Posterior cingulate gyrus (tissue), 11 donors: Measurements from ENCODE around the gene SPEM2.

Experiments used
- DNase-seq, 10 donors: peaks; one replicate each; pipeline versions ENCODE4 v3.0.0 to v3.0.0-alpha.2; 2020 to 2021; ENCODE audit warnings: mixed read lengths in 3 of 10
- intact Hi-C: fragments of 100-400 bp; cut with DNase I; formaldehyde crosslinking; loops from one replicate; pipeline ENCODE4 v1.15.1; 2023

The SPEM2 gene

DNA sequence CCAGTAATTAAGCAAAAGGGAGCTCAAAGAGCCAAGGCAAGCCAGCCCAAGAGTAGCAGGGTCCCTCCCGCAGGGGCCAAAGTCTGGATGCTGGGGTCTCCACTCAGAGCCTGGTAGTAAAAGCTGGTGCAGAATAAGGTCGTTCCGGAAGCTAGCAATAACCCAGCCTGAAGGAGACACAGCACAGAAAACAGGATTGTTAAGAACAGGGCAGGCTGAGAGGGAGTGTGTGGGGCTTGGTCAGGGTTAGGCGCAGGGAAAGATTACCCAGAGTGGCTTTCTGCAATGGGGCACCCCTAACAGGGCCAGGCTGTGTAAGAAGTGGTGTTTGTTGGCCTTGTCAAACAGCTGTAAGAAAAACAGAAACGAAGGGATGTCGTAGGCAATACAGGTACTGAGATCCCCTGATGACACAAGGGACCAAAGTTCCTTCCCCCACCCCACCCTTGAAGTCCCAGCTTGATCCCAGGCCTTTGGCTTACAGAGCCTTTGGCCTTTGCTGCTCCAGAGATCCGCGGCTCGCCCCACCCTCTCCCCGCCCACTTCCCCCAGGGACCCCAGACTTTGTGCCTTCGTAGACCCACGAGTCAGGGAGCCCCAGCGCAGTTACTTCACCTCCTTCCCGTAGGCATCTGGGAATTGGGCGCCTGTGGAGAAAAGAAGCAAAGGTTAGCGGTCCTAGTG is 22.2 kb upstream of the SPEM2 start:
- peak in 1 of 10 donors; percentile 67 for DNase-seq
- intact Hi-C loops, result loop anchor here (5.0 kb wide), 1 partner anchor 284 kb away; the partner anchor contains the start of genes TP53 and WRAP53

DNA sequence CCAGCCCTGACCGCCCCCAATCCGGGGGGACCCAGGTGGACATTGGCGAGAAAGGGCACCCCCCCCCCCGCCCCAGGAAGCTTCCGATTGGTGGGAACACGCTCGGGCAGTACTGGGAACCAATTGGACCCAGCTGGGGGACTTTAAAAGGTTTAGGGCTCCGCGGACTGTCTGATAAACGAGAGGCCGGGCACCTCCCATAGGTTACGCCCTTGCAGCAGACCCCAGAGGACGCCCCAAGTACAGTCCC is 21.8 kb upstream of the SPEM2 start:
- DNase-seq, result no peak
- intact Hi-C loops, result loop anchor here (5.0 kb wide), 1 partner anchor 284 kb away; the partner anchor contains the start of genes TP53 and WRAP53

DNA sequence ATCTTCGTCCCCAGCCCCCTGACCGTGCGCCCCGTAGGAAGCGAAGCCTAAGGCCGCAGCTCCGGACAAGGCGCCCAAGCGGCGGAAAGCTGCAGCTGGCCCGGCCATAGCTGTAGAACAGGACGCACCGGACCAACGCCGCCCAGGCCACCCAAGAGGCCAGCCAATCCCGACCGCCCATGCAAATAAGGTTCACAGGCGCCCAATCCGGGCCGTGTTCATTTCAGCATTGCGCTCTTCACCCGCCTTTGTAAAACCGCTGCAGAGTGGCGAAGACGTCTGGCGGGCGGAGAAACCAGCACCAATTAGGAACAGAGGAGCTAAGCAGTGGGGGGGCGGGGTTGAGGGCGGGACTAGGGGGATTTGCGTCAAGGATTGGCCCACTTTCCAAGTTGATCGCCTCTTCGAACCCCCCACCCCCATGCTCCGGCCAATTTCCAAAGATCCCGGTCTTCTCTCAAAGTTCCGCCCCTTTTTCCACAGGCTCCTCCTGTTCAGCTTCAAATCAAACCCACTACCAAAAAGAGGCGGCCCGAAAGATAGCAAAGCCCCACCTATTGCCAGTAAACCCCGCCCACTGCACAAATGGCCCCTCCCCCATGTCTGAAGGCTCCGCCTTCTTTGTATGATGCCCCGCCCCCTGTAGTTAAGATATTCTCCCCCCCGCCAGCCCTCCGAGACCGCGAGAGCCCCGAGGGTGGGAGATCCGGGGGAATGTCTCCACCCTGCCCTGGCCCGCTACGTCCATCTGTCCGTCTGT is 21.3 kb upstream of the SPEM2 start, which contains the start of gene TMEM256:
Gene TMEM256, minus strand, starts transcription at position 121 of the 760 bp plus-strand sequence. Its CDS starts 13 bp downstream, at position 108.
- intact Hi-C loops, result loop anchor here (2.0 to 5.0 kb wide), 3 partner anchors 53 to 283 kb away; partner anchors contain the start of genes POLR2A, TP53 and WRAP53

DNA sequence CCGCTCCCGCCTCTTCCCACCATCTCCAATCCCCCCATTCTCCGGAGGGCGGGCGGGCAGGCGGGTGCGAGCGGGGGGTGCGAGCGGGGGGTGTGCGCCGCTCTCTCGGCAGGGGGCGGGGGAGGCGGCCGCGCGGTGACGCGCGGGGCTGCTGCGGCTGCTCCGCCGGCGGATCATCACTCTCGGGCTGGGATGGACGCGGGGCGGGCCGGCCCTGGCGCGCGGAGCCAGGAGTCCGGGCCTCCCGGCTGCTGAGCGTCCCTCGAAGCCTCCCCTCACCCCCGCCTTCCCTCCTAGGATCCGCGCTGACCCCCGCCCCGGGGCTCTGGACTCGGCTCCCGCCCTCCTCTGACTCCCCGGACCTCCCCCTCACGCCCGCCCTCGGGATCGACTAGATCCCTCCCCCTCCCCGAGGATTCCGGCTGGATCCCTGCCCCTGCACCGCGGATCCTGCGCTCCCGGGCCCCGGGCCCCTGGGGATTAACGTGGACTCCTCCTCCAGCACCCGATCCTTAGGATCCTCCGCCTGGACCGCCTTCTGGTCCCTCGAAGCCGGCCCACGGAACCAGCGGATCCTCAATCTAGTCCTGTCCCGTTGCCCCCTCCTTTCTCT is 20.6 kb upstream of the SPEM2 start:
- intact Hi-C loops, result loop anchor here (2.0 to 5.0 kb wide), 3 partner anchors 54 to 282 kb away; partner anchors contain the start of genes POLR2A, TP53 and WRAP53

More for the DNA sequence above, 21.3 kb upstream of the SPEM2 start, which contains the start of gene TMEM256:
- DNase-seq, result peak; percentile 99 to 100 (median 100)

DNA sequence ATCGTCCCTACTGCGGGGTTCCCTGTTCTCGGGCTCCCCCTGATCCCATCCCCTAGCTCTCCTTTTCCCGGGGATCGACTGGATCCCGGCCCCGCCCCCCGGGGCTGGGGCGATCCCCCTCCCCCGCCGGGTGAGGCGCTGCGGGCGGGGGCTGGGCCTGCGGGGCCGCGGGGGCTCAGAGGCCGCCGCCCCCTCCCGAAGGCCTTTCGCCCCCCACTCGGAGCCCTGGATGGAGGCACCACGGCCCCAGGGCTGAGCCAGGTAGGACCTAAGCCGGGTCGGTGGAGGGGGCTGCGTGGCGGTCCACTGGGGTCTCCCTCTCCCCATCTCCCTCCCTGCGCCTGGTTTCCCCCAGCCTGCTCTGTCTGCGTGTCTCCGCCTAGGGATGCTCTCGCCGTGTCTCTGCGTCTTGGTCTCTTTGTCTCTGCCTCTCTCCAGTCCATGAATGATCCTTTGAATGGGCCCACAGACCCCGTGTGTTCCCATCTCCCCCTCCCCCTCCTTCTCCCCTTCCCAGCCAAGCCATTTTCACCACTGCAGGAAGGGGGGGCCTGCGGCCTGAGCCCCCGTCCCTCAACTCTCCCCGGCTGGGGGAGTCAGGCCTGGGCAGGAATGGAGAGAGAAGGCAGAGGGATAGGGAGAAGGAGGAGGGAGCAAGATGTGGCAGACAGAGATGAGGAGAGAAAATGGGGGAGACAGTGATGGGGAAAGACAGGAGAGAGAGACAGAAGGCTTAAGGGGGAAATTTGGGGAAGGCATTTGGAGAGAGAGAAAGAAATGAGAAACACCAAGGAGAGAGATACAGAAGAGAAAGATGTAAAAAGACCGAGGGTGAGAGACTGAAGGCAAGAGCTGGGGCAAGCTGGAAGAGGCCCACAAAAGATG is 19.8 kb upstream of the SPEM2 start:
- DNase-seq, result no peak
- intact Hi-C loops, result loop anchor here (2.0 kb wide), 2 partner anchors 55 to 79 kb away; partner anchors contain the start of gene POLR2A

More for the DNA sequence above, 20.6 kb upstream of the SPEM2 start:
- DNase-seq, result peak in 6 of 10 donors; percentile 38 to 90 (median 81)

DNA sequence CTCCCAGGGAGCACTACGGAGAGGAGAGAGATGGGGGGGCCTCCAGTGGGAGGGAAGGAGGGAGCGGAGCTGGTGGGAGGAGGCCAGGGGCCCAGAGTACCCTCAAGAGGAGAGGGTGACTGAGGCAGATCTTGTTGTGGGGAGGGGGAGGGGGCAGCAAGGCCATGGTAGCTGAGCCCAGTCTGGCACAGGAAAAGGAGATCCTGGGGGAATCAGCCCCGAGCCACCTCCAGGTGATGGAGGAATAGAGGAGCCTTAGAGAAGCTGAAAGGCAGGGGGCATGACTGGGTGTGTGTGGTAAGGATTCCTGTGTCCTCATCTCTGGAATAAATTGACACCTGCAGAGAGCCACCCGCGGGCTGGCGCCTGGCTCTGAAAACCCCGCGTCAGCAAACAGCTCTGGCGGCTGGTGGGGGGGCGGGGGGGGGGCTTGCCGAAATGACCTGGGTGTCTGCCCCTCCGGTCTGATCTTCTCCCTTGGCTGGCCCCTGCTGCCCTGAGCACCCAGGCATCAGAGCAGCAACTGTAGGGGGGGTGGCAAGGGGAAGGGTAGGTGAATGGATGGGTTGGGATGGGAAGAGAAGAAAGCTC is 19.1 kb upstream of the SPEM2 start:
- no peak for DNase-seq
- intact Hi-C loops, result no loop called here

- intact Hi-C loops, result no loop called here
- peak in 1 of 10 donors; percentile 72 for DNase-seq
Measured at GRCh38 chr17:7407082-7407481, 18.3 kb upstream of the SPEM2 start.

DNA sequence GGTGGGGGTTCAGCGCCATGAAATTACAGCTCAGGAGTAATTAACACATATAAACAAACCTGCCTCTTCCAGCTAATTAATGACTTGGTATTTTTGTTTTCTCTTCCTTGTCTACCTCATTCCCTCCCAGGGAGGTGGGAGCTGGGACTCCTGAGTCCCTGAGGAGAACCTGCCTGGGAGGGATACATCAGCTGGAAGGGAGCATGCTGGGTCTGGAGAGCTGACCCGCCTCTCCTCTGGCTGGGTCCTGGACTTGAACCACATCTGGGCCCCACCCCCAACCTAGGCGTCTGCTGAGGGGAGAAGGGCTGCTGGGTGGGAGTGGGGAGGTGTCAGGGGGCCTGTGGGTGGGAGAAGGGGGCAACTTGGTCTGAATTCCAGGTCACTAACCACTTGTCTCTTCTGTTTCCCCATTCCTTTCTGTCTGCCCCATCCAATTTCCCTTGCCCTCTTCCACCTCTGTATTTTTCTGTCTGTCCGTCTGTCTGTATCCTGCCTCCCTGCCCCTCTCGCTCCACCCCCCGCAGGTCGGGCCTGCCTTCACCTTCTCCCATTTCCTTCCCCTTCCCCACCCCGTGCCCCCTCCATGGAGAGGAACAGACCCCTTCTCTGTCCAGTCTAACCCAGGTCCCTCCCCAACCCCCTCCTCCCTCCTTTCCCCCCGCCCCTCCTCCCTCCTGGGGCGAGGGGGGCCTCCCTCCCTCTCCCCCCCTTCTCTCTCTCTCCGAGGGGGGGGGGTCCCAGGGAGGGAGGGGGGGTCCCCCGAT is 17.7 kb upstream of the SPEM2 start, which contains the start of gene NLGN2:
Gene NLGN2, plus strand, starts transcription at position 361 of the 767 bp plus-strand sequence. CDS start 411 bp downstream, outside the sequence.
- intact Hi-C loops, result no loop called here
- DNase-seq, result no peak

DNA sequence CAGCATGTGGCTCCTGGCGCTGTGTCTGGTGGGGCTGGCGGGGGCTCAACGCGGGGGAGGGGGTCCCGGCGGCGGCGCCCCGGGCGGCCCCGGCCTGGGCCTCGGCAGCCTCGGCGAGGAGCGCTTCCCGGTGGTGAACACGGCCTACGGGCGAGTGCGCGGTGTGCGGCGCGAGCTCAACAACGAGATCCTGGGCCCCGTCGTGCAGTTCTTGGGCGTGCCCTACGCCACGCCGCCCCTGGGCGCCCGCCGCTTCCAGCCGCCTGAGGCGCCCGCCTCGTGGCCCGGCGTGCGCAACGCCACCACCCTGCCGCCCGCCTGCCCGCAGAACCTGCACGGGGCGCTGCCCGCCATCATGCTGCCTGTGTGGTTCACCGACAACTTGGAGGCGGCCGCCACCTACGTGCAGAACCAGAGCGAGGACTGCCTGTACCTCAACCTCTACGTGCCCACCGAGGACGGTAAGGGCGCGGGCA is 17.1 kb upstream of the SPEM2 start:
- no peak for DNase-seq
- intact Hi-C loops, result no loop called here

DNA sequence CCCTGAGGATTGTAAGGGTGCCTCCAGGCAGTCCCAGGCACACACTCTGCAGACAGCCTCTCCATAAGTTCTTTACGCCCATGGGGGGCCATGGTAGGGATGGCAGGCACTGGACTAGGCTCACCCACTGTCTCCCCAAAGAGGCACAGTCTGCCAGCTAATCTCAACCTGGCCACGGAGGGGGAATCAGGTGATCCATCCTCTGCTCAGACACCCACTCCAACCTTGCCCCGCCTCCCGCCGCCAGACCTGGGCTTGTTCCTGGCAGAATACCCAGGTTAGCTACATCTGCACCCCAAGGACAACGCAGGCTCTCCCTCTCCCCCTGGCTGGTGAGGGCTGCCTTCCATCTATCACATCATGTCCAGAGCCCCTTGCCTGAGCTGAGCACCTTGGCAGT is 16.6 kb upstream of the SPEM2 start:
- no peak for DNase-seq
- intact Hi-C loops, result no loop called here

DNA sequence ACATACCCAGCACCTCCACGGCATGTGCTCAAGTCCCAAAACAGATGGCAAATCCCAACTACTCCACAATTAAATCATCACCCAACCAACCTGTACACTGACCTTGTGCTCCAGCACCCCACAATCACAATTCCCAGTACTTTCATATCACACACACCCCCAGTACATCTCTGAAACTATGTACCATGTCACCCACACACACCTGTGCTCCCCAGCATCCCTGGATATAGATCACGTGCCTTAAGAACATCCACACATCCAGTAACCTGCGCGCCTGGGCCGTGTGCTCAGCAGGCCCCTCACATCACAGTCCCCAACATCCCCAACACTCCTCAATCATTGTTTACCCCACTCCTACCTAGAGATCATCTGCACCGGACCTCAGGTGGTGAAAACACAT is 15.7 kb upstream of the SPEM2 start:
- intact Hi-C loops, result no loop called here
- no peak for DNase-seq

GRCh38 chr17:7410634-7411426 is 14.6 kb upstream of the SPEM2 start:
- DNase-seq, result no peak
- intact Hi-C loops, result no loop called here

DNA sequence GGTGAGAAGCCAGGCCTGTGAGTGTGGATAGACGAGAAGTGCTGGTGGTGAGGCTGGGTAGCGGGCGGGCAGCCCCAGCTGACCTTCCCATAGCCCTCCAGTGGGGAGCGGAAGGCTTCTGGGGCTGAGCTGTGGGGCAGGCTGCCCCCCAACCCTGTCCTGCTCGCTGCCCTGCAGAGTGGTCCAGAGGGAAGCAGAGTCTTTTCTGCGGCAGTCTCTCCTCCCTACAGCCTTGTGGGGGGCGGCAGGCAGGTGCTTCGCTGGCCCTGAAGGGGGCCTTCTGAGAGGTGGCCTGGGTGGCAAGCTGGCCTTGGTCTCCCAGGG is 14.0 kb upstream of the SPEM2 start:
- intact Hi-C loops, result no loop called here
- no peak for DNase-seq

GRCh38 chr17:7413346-7413985 is 11.9 kb upstream of the SPEM2 start:
- intact Hi-C loops, result no loop called here
- DNase-seq, result no peak

- no peak for DNase-seq
Measured at GRCh38 chr17:7414837-7415236, 10.6 kb upstream of the SPEM2 start.

DNA sequence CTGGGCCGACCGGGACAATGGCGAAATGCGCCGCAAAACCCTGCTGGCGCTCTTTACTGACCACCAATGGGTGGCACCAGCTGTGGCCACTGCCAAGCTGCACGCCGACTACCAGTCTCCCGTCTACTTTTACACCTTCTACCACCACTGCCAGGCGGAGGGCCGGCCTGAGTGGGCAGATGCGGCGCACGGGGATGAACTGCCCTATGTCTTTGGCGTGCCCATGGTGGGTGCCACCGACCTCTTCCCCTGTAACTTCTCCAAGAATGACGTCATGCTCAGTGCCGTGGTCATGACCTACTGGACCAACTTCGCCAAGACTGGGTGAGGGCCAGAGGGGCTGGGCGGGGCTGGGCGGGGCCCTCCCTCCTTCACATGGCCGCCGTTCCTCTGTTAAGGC is 9.6 kb upstream of the SPEM2 start:
- intact Hi-C loops, result no loop called here
- peak in 1 of 10 donors; percentile 76 for DNase-seq

More at GRCh38 chr17:7414837-7415236, 10.6 kb upstream of the SPEM2 start:
- intact Hi-C loops, result no loop called here

GRCh38 chr17:7416323-7416722 is 9.1 kb upstream of the SPEM2 start:
- intact Hi-C loops, result no loop called here
- DNase-seq, result no peak
